MM.1S (cell line): ENCODE data around the gene BRD9.

ENCODE experiments used
- DNase-seq: peaks from one replicate; pipeline ENCODE4 v3.0.0-alpha.2; 2015
- H2AFZ ChIP-seq: fragments of 300-600 bp; sonication (generic); 2 replicates; pipeline ENCODE4 v1.6.0; 2016; ENCODE audit warnings: antibody characterized with exemption, low read length
- H3F3A ChIP-seq: fragments of 300-600 bp; sonication (generic); 2 replicates; pipeline ENCODE4 v1.6.1; 2016; ENCODE audit warnings: mild to moderate bottlenecking, antibody characterized with exemption, low read length, moderate library complexity, mixed read lengths; ENCODE audit not compliant: insufficient read depth
- H3K27ac ChIP-seq: fragments of 300-600 bp; sonication (generic); 2 replicates; pipeline ENCODE4 v1.5.1; 2016; ENCODE audit warnings: mild to moderate bottlenecking, low read length
- H3K27me3 ChIP-seq: fragments of 300-600 bp; sonication (generic); replicated peaks from 2 replicates; pipeline ENCODE4 v1.6.0; 2016; ENCODE audit warnings: low read length; ENCODE audit not compliant: insufficient read depth
- H3K36me3 ChIP-seq: fragments of 300-600 bp; sonication (generic); replicated peaks from 2 replicates; pipeline ENCODE4 v1.6.1; 2016; ENCODE audit warnings: mild to moderate bottlenecking, low read length, mixed read lengths; ENCODE audit not compliant: insufficient read depth
- H3K4me1 ChIP-seq: fragments of 300-600 bp; sonication (generic); 2 replicates; pipeline ENCODE4 v1.6.1; 2016; ENCODE audit warnings: low read length, mixed read lengths
- H3K4me2 ChIP-seq: fragments of 300-600 bp; sonication (generic); 2 replicates; pipeline ENCODE4 v1.6.0; 2016; ENCODE audit warnings: low read depth, low read length
- H3K4me3 ChIP-seq: fragments of 300-600 bp; sonication (generic); 2 replicates; pipeline ENCODE4 v1.5.1; 2016; ENCODE audit warnings: low read length, mixed read lengths
- H3K79me2 ChIP-seq: fragments of 300-600 bp; sonication (generic); 2 replicates; pipeline ENCODE4 v1.6.1; 2016; ENCODE audit warnings: mixed run types, low read length, mixed read lengths
- H3K9ac ChIP-seq: fragments of 300-600 bp; sonication (generic); 2 replicates; pipeline ENCODE4 v1.6.1; 2016; ENCODE audit warnings: low read length, mixed read lengths
- H3K9me2 ChIP-seq: fragments of 300-600 bp; sonication (generic); replicated peaks from 2 replicates; pipeline ENCODE4 v1.6.1; 2016; ENCODE audit warnings: mild to moderate bottlenecking, low read length, mixed read lengths; ENCODE audit not compliant: insufficient read depth
- H3K9me3 ChIP-seq: fragments of 300-600 bp; sonication (generic); replicated peaks from 2 replicates; pipeline ENCODE4 v1.6.1; 2016; ENCODE audit warnings: mild to moderate bottlenecking, low read length, mixed read lengths; ENCODE audit not compliant: insufficient read depth
- H4K20me1 ChIP-seq: fragments of 300-600 bp; sonication (generic); 2 replicates; pipeline ENCODE4 v1.6.1; 2016; ENCODE audit warnings: mild to moderate bottlenecking, low read length, moderate library complexity, mixed read lengths; ENCODE audit not compliant: insufficient read depth
- CTCF ChIP-seq: fragments of 300-600 bp; sonication (generic); IDR thresholded peaks from 2 replicates; pipeline ENCODE4 v1.5.1; 2016; ENCODE audit warnings: antibody characterized with exemption, low read length, mixed read lengths
- EZH2 ChIP-seq: fragments of 300-600 bp; sonication (generic); optimal IDR thresholded peaks from 2 replicates; pipeline ENCODE3; 2017; ENCODE audit warnings: low read depth, mild to moderate bottlenecking, antibody characterized with exemption, low read length, mixed read lengths
- EZH2phosphoT487 ChIP-seq: fragments of 300-600 bp; sonication (generic); IDR thresholded peaks from 2 replicates; pipeline ENCODE4 v1.6.1; 2018; ENCODE audit warnings: antibody characterized with exemption, low read length

The BRD9 gene

DNA sequence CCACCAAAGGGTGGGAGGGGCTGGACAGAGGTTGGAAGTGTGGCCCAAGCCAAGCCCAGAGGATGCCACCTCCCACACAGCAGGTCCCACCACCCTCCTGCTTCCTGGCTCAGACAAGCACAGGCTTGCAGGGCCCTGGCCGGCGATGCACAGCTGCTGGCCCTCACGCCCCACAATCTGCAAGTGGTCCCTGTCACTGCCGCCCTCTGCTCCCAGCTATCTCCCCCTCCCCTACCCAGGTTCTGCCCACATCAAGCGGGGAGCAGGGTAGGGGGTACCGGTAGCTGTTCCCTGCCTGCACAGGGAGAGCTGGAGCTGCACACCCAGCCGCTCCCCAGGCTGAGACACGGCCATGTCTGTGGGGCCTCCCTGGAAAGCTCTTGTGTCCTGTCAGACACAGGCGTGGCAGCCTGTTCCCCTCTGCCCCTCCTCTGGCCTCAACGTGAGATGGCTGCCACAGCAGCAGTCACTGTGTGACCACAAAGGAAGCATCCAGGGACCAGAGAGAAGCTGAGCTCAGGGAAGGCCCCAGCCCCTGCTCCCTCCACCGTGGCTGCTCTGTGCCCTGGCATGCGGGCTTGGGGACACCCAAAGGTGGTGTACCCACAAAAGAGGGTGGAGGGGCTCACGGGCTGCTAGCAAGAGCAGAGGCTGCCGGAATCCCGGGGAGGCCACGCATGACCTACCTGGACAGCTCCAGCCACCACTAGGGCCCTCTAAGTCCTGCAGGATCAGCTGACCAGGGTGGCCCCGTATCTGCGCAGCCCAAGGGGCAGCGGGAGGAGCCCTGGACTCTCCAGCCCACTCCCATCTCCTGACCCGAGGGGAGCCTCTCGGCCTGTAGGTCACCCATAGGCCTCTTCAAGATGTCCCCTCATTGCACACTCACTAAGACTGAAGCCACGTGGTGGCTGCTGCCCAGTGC, 30.9 kb downstream of the BRD9 start:
- no peak for TF ChIP-seq EZH2phosphoT487
- no peak for TF ChIP-seq EZH2
- TF ChIP-seq CTCF, result no peak
- H2AFZ ChIP-seq, result no peak overlapping the region
- DNase-seq, result no peak
- H4K20me1 ChIP-seq, result no peaks in the 10 kb centered on the region
- no peak overlapping the region for H3K9ac ChIP-seq
- no peaks in the 10 kb centered on the region for H3K9me3 ChIP-seq
- no peaks in the 10 kb centered on the region for H3F3A ChIP-seq
- H3K4me3 ChIP-seq, result no peak overlapping the region
- H3K79me2 ChIP-seq, result no peaks in the 10 kb centered on the region
- no peaks in the 10 kb centered on the region for H3K4me1 ChIP-seq
- no peak overlapping the region for H3K4me2 ChIP-seq
- H3K27me3 ChIP-seq, result no peaks in the 10 kb centered on the region
- no peak overlapping the region for H3K27ac ChIP-seq
- H3K36me3 ChIP-seq, result no peaks in the 10 kb centered on the region
- H3K9me2 ChIP-seq, result no peaks in the 10 kb centered on the region

DNA sequence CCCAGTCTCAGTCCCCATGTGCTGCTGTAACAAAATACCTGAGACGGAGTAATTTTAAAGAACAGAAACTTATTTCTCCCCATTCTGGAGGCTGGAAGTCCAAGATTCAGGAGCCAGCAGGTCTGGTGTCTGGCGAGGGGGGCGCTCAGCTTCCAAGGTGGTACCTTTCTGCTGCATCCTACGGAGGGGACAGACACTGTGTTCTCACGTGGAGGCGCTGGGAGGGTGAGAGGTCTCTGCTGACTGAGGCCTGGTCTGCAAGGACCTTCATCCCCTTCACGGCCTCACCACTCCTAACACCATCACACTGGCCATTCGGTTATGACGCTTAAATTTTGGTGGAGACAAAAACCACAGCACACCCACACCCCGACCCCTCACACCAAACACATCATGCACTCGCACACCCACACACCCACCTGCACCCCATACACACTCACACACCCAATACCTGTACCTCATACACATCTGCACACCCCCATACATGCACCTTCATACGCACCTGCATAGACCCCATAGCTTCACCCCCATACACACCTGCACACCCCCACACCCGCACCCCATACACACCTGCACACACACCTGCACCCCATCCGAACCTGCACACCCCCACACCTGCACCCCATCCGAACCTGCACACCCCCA, 32.0 kb downstream of the BRD9 start:
- H3K9me3 ChIP-seq, result no peaks in the 10 kb centered on the region
- no peaks in the 10 kb centered on the region for H4K20me1 ChIP-seq
- no peaks in the 10 kb centered on the region for H3K4me1 ChIP-seq
- TF ChIP-seq CTCF, result no peak
- TF ChIP-seq EZH2phosphoT487, result no peak
- no peak for TF ChIP-seq EZH2
- H3F3A ChIP-seq, result no peaks in the 10 kb centered on the region
- no peak overlapping the region for H3K27ac ChIP-seq
- no peak overlapping the region for H2AFZ ChIP-seq
- H3K79me2 ChIP-seq, result no peaks in the 10 kb centered on the region
- no peaks in the 10 kb centered on the region for H3K9me2 ChIP-seq
- H3K27me3 ChIP-seq, result no peaks in the 10 kb centered on the region
- DNase-seq, result no peak
- no peak overlapping the region for H3K4me3 ChIP-seq
- no peak overlapping the region for H3K9ac ChIP-seq
- H3K36me3 ChIP-seq, result no peaks in the 10 kb centered on the region
- no peak overlapping the region for H3K4me2 ChIP-seq

- no peak for TF ChIP-seq EZH2phosphoT487
- TF ChIP-seq CTCF, result no peak
- TF ChIP-seq EZH2, result no peak
- Histone ChIP-seq H3K27me3 (no peaks in the 10 kb centered on the region), H2AFZ (no peak overlapping the region), H3K4me1 (no peaks in the 10 kb centered on the region), H3K79me2 (no peaks in the 10 kb centered on the region), H3F3A (no peaks in the 10 kb centered on the region), H3K36me3 (no peaks in the 10 kb centered on the region), H3K9ac (no peak overlapping the region), H3K9me3 (no peaks in the 10 kb centered on the region), H3K9me2 (no peaks in the 10 kb centered on the region), H3K4me3 (no peak overlapping the region), H4K20me1 (no peaks in the 10 kb centered on the region), H3K4me2 (no peak overlapping the region), H3K27ac (no peak overlapping the region)
- no peak for DNase-seq
Observed at GRCh38 chr5:859798-860296, 32.8 kb downstream of the BRD9 start.
